ENCODE measurements around the gene ITGA8.

GRCh38 chr10:15720635-15721287, 1.0 kb upstream of the ITGA8 start:
- TF ChIP-seq POLR2A (IDR thresholded peaks at IDR 0.05; ENCODE audit: borderline replicate concordance, extremely low read depth, insufficient read depth, insufficient read length) = no peak
- TF ChIP-seq REST (IDR thresholded peaks at IDR 0.05; ENCODE audit: low read depth) = no peak
- no peak for TF ChIP-seq EZH2 (IDR thresholded peaks at IDR 0.05)
- TF ChIP-seq ZBTB33 (IDR thresholded peaks at IDR 0.05; ENCODE audit: extremely low read depth, insufficient replicate concordance, low read length) = no peak
- no peak for TF ChIP-seq POLR2AphosphoS5 (IDR thresholded peaks at IDR 0.05; ENCODE audit: low read depth, low read length)
- no peak for TF ChIP-seq CTCF (IDR thresholded peaks at IDR 0.05 in 2 of 3, conservative IDR thresholded peaks at IDR 0.05 in 1 of 3; ENCODE audit: borderline replicate concordance in 1 of 3, insufficient read depth in 1 of 3, low read depth in 2 of 3, low read length in 2 of 3)
- TF ChIP-seq TCF7L2 (IDR thresholded peaks at IDR 0.05; ENCODE audit: borderline replicate concordance, extremely low read depth, insufficient read depth, insufficient read length) = no peak
- TF ChIP-seq EZH2phosphoT487 (IDR thresholded peaks at IDR 0.05; ENCODE audit: borderline replicate concordance) = no peak
- TF ChIP-seq MAX (IDR thresholded peaks at IDR 0.05) = no peak
- TF ChIP-seq SP1 (IDR thresholded peaks at IDR 0.05; ENCODE audit: low read depth) = no peak
- no peak for TF ChIP-seq ZNF274 (IDR thresholded peaks at IDR 0.05; ENCODE audit: low read depth, low read length)
